Stimulated activated CD4-positive, alpha-beta T cell treated with anti-CD3 and anti-CD28 coated beads, Interleukin-1b, Interleukin-23, amount 100 ng/mL, for 48 hours (primary cell): Measurements from ENCODE around the gene RPL12.

Experiments used
- DNase-seq: peaks from one replicate; pipeline ENCODE4 v3.0.0-alpha.2; 2020

The RPL12 gene

DNA sequence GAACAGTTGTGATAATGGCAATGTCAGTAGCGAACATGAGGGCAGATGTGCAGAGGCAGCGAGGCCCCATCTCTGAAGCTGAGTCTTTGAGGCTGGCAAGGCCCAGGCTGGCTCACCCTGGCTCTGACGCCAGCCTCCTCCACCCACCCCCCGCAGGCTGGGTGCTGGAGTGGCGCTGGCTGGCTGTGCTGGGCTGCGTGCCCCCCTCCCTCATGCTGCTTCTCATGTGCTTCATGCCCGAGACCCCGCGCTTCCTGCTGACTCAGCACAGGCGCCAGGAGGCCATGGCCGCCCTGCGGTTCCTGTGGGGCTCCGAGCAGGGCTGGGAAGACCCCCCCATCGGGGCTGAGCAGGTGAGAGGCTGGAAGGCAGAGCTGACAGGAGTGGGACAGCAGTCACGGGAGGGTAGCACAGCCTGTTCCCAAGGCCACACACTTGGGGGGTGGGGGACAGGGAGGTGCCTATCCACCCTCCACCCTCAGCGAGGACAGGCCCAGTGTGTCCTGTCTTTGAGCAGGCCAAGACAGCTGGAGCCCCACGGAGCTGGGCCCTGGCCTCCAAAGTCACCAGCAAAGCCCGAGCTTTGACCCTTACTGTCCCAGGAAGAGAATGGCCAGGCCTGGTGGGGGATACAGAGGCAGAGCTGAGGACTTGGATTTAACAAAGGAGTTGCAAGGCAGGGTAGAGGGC is 48.7 kb downstream of the RPL12 start:
- DNase-seq, result no peak

GRCh38 chr9:127399736-127400269 is 51.4 kb downstream of the RPL12 start:
- DNase-seq, result no peak

DNA sequence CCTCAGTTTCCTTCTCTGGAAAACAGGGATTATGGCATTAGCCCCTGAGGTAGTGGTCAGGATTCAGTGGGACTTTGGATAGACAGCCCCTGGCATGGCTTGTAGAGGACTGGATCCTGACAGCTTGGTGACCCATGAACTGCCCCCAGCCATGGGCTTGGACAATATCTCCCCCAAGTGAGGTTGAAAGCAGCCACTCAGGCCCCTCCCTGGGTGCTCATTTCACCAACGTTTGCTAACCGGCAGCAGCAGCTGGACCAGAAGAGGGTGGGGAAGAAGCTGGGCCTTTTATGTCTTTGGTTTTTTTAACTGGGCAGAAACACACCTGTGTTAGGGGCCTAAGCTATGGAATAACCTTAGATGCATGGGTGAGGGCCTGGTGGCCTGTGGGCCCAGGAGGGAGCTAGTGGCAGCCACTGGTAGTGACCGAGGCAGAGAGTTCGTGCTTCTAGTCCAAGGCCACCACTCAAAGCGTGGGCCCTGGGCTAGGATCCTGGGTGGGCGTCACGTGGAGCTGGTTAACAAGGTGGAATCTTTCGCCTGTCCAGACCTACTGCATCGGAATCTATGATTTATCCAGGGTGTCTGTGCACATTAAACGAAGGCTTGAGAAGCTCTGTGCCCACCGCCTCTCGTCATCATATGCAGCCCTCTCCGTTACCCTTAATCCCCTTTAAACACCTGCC is 52.3 kb downstream of the RPL12 start:
- DNase-seq, result no peak

- no peak for DNase-seq
These were observed 52.9 kb downstream of the RPL12 start for GRCh38 chr9:127398275-127398647.
